ENCODE results near the gene CDC14A. TPM values are rescaled to one million over a fixed set of nuclear protein-coding genes. Genes with fewer than 3 reads are reported as not detected.

CDC14A gene
- polyA plus RNA-seq, 1 experiment, result 2.8 TPM

GRCh38 chr1:100344774-100345173 lies 7.5 kb upstream of the CDC14A start:
- ChIA-PET CTCF (no interaction called here), POLR2A (no interaction called here)
- no peak overlapping the region for H3K27ac ChIP-seq (ENCODE audit: low read depth, low read length)
- no peak overlapping the region for H3K4me3 ChIP-seq (ENCODE audit: low read depth, low read length)
- no peak for DNase-seq (ENCODE audit: low read depth, low spot score)
- TF ChIP-seq CTCF (IDR thresholded peaks at IDR 0.05; ENCODE audit: low read depth, low read length), result no peak
- no peaks in the 10 kb centered on the region for H3K9me3 ChIP-seq (ENCODE audit: control insufficient read depth, insufficient read depth, low read length)
- H3K27me3 ChIP-seq (ENCODE audit: control insufficient read depth, insufficient read depth, low read length), result peaks cover 5% of the 10 kb centered on the region

GRCh38 chr1:100346387-100346786 lies 5.9 kb upstream of the CDC14A start:
- Histone ChIP-seq H3K27me3 (ENCODE audit: control insufficient read depth, insufficient read depth, low read length) (no peaks in the 10 kb centered on the region), H3K9me3 (ENCODE audit: control insufficient read depth, insufficient read depth, low read length) (no peaks in the 10 kb centered on the region), H3K4me3 (ENCODE audit: low read depth, low read length) (no peak overlapping the region), H3K27ac (ENCODE audit: low read depth, low read length) (no peak overlapping the region)
- no peak for TF ChIP-seq CTCF (IDR thresholded peaks at IDR 0.05; ENCODE audit: low read depth, low read length)
- ChIA-PET CTCF (no interaction called here), POLR2A (no interaction called here)
- DNase-seq (ENCODE audit: low read depth, low spot score), result no peak

- no peak for DNase-seq (ENCODE audit: low read depth, low spot score)
- no peak for TF ChIP-seq CTCF (IDR thresholded peaks at IDR 0.05; ENCODE audit: low read depth, low read length)
- ChIA-PET CTCF (interaction anchor here (1.8 kb wide), 1 partner anchor 11 kb away, joined by 8 read pairs; no protein-coding TSS in a partner anchor), POLR2A (no interaction called here)
- Histone ChIP-seq H3K4me3 (ENCODE audit: low read depth, low read length) (no peak overlapping the region), H3K27ac (ENCODE audit: low read depth, low read length) (no peak overlapping the region), H3K9me3 (ENCODE audit: control insufficient read depth, insufficient read depth, low read length) (no peaks in the 10 kb centered on the region), H3K27me3 (ENCODE audit: control insufficient read depth, insufficient read depth, low read length) (no peaks in the 10 kb centered on the region)
Measured at GRCh38 chr1:100347009-100347966, 5.0 kb upstream of the CDC14A start.

- H3K4me3 ChIP-seq (ENCODE audit: low read depth, low read length), result no peak overlapping the region
- CTCF ChIA-PET, result interaction anchor here (0.6 to 1.8 kb wide), 2 partner anchors 10 to 48 kb away, joined by 3 to 8 read pairs; no protein-coding TSS in a partner anchor
- no peak overlapping the region for H3K27ac ChIP-seq (ENCODE audit: low read depth, low read length)
- H3K27me3 ChIP-seq (ENCODE audit: control insufficient read depth, insufficient read depth, low read length), result no peaks in the 10 kb centered on the region
- no peaks in the 10 kb centered on the region for H3K9me3 ChIP-seq (ENCODE audit: control insufficient read depth, insufficient read depth, low read length)
- no peak for DNase-seq (ENCODE audit: low read depth, low spot score)
- POLR2A ChIA-PET, result interaction anchor here (0.6 kb wide), 1 partner anchor 140 kb away, joined by 5 read pairs; no protein-coding TSS in a partner anchor
- TF ChIP-seq CTCF (IDR thresholded peaks at IDR 0.05; ENCODE audit: low read depth, low read length), result no peak
Measured at GRCh38 chr1:100348549-100349144, 3.7 kb upstream of the CDC14A start.

GRCh38 chr1:100349246-100349645 lies 3.1 kb upstream of the CDC14A start:
- H3K27me3 ChIP-seq (ENCODE audit: control insufficient read depth, insufficient read depth, low read length), result no peaks in the 10 kb centered on the region
- H3K9me3 ChIP-seq (ENCODE audit: control insufficient read depth, insufficient read depth, low read length), result no peaks in the 10 kb centered on the region
- no peak for DNase-seq (ENCODE audit: low read depth, low spot score)
- ChIA-PET CTCF (no interaction called here), POLR2A (no interaction called here)
- H3K27ac ChIP-seq (ENCODE audit: low read depth, low read length), result no peak overlapping the region
- TF ChIP-seq CTCF (IDR thresholded peaks at IDR 0.05; ENCODE audit: low read depth, low read length), result no peak
- H3K4me3 ChIP-seq (ENCODE audit: low read depth, low read length), result no peak overlapping the region
